H54 (cell line): ENCODE measurements around the gene SVEP1.

ENCODE experiments used
- DNase-seq: peaks from one replicate; pipeline ENCODE4 v3.0.0; 2011; ENCODE audit warnings: low spot score, mixed read lengths; ENCODE audit not compliant: insufficient read length
- FAIRE-seq: peaks from 3 replicates; lab custom pipeline; 2011; peaks lifted over from hg19 to GRCh38; lab: Jason Lieb, UNC
- POLR2A ChIP-seq: IDR thresholded peaks from 2 replicates; pipeline ENCODE4 v1.6.1; 2011; ENCODE audit warnings: low read depth, mild to moderate bottlenecking, low read length

SVEP1 gene

DNA sequence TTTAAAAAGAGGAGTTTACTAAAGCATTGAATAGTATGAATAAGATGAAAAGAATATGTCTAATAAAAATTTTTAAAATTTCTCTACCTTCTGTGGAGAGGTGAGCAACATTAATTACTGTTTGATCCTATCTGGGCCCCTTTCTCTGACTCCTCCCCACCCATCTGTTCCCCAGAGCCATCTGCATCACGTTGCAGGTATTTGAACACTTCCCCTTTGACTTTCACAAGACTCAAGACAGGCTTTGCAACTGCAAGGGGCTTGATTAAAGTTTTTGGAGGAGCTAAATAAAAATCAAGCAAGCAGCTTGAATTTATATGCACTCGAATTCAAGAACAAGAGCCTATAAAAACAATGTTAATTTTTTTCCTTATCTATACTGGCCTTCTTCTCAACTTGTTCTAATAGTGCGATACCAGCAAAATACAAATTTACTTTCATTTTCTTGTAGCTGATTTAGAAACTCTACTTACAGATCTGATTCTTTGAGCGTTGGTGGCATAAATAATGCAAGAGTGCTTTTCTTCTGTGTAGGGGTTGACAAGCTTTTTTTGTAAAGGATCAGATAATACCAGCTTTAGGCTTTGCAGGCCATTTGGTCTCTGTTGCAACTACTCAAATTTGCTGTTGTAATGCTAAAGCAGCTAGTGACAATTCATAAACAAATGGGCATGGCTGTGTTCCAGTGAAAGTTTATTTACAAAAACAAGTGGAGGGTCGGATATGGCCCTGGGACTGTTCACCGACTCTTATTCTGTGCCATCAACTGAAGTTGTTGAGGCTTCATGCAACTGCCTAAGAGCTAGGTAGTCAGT lies 263.1 kb downstream of the SVEP1 start:
- TF ChIP-seq POLR2A = no peak
- FAIRE-seq = no peak
- no peak for DNase-seq
